Measurements from ENCODE around the gene MAPRE3.

MAPRE3 gene

DNA sequence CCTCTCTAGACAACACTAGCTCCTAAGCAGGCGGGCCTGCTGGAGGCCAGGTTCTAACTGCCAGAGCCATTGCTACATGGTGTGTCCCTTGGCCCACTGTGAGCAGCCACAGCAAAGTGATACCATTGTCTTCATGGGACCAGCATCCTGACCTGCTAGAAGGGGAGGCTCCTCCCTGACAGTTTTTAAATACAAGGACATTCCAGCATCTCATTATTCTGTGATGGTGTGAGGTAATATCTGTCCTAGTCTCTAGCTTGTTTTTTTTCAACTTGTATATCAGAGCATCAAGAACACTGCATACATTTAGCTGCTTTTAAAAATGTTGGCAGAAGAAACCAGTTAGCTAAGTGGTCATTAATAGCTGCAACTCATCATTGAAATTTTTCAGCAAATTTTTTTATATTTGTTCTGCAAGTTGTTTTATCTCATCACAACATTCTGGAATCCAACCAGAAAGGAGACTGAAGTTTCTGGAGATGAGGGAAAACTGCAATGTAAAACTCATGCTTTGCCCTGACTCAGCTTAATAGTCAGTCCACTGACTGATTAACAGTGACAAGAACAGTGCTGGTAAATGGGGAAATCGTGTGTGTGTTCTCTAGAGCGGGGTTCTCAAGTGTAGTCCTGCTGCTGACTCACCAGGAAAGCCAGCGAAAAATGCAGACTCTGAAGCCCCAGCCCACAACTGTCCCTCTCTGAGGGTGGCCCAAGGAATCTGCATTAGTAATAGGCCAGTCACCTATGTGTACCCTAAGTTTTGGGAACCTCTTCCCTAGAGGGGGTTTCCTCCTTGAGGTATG lies 17.8 kb downstream of the MAPRE3 start:
- DNase-seq: no peak

- DNase-seq: no peak
Observed at GRCh38 chr2:26989156-26989555, 18.7 kb downstream of the MAPRE3 start.

DNA sequence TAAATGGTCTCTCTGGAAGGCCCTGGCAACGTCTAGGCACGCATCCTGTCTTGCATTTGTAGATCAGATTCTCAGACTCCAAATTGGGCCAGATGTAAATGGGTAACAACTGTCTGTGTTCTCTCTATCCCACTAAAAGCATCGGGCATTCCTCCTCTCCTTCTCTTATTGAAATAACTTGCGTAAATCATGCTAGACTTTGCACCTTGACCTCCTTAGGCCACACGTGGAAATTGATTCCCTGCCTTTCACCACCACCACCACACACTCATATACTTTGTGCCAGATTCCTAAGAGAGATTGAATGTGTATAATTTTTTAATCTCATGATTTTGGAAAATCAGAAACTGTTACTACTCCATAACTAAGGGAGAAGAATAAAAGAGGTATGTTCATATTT lies 21.3 kb downstream of the MAPRE3 start:
- no peak for DNase-seq

GRCh38 chr2:26993768-26994167 lies 23.3 kb downstream of the MAPRE3 start:
- no peak for DNase-seq

- DNase-seq: no peak
Observed at GRCh38 chr2:26994983-26995382, 24.5 kb downstream of the MAPRE3 start.

- no peak for DNase-seq
Observed at GRCh38 chr2:26997394-26997793, 27.0 kb downstream of the MAPRE3 start.

DNA sequence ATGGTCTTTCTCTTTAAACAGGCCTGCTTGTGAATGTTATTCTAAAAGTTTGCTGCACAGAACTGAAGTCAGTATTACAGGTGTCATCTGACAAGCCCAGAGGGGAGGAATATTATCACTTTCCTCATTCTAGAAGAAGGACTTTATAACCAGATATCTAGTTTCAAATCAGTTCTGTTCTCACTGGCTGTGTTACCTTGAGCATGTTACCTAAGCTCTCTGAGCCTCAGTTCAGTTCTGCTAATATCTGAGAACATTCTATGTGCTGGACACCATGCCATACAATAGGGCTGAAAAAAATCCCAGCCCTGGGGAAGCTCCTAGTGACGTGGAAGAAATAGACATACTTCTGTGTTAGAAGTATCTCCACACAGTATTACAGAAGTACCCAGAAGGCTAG lies 27.9 kb downstream of the MAPRE3 start:
- DNase-seq: no peak

- no peak for DNase-seq
Observed at GRCh38 chr2:27000228-27000627, 29.8 kb downstream of the MAPRE3 start.

- DNase-seq: no peak
Observed at GRCh38 chr2:27000995-27001394, 30.6 kb downstream of the MAPRE3 start.

GRCh38 chr2:27001950-27002349 lies 31.5 kb downstream of the MAPRE3 start:
- DNase-seq: no peak

DNA sequence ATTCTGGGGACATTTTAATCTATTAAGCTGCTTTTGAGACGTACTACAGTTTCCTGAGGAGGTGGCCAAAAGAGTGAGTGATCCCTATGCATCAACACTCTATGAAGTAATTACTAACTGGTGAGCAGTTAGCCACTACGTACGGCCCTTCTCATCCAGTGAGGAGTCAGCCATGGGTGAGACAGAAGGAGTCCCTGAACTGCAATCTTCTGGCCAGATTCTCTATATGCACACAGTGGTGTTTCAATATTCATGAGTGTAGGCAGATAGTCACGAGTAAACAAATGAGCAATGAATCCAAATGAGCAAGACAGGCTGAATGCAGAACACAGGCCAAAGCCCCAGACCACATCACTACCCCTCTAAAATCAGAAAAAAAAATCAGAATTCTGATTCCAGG lies 32.6 kb downstream of the MAPRE3 start:
- DNase-seq: no peak

- no peak for DNase-seq
Observed at GRCh38 chr2:27003857-27004256, 33.4 kb downstream of the MAPRE3 start.

GRCh38 chr2:27006602-27007415 lies 36.4 kb downstream of the MAPRE3 start:
- DNase-seq: no peak

GRCh38 chr2:27007416-27008374 lies 37.3 kb downstream of the MAPRE3 start:
- DNase-seq: no peak

GRCh38 chr2:27008678-27009077 lies 38.2 kb downstream of the MAPRE3 start:
- no peak for DNase-seq

DNA sequence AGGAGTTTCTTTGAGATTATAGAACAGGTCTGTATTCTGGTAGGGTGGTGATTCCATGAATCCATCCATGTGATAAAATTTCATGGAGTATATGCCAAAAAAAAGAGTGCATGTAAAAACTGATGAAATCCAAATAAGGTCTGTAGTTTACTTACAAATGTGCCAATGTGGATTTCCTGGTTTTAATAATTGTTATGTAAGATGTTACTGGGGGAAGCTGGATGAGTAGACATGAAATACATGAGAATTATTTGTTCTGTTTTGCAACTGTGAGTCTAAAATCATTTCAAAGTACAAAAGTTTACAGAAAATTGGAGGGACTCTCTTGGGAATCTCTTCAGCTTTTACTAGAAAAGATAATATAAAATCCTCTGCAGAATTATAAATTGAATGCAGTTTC lies 38.6 kb downstream of the MAPRE3 start:
- DNase-seq: no peak

- DNase-seq: no peak
Observed at GRCh38 chr2:27009716-27010115, 39.3 kb downstream of the MAPRE3 start.

- no peak for DNase-seq
Observed at GRCh38 chr2:27010139-27010538, 39.7 kb downstream of the MAPRE3 start.

DNA sequence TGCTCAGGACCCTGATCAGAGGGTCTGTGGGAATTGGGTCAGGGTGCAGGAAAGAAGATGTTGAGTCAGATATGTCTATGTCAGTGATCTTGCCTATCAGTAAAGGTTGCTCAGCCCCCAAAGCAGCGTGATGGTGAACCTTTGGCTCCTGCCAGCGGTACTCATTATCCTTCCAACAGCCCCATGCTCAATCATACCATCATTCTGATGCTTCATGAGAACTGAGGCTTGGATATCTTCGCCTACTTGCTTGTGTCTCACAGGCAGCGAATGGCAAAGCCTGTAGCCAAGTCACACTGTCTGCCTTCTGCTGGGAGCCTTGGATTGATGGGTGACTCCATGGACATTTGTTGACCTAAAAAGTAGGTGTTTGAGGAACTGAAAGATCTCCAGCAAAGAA lies 43.3 kb downstream of the MAPRE3 start:
- no peak for DNase-seq

- DNase-seq: no peak
Observed at GRCh38 chr2:27014771-27015433, 44.5 kb downstream of the MAPRE3 start.

DNA sequence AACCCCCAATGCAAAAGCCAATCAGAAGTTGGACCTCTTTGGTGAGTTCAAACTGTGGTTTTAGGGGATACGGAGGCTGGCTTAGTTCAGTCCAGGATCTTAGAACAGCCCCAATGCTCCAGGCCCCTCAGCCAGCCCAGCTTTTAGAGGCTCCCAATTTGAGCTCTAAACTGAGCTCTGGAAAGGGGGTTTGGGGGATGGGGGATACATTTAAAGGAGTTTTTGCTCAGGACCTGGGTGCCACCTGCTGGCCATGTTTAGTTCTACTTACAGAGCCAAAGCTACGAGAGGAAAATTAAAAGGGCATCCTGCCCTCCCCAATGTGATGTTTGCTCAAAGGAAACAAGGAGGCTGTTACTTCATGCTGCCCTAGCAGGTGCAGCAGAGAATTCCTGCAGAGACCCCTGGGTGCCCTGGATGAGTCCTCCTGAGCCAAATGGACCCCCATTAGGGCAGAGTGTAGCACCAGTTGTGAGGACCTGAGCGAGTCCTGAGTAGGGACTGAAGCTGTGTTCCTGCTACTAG lies 46.4 kb downstream of the MAPRE3 start:
- DNase-seq: peak; percentile 57

DNA sequence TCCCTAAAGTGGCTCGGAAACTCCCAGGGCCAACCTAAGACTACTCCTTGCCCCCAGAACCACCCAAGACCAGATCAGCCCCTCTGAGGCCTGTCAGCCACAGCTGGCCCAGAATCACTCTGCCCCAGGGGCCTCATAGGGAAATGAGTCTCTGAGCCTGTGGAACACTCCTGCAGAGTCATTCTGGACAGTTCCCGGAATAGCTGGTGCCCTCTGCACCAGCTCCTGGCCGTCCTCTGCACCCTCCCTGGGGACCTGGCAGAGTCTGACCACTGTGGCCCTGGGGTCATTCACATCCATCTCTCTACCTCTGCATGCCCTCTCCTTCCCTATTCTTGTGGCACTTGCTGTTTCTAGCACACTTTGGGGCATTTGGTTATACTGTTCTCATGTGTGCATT lies 47.7 kb downstream of the MAPRE3 start:
- DNase-seq: no peak
